ENCODE results near the gene CFAP210. TPM values are rescaled to one million over a fixed set of nuclear protein-coding genes. Genes with fewer than 3 reads are reported as not detected.

Gene CFAP210
- total and polyA plus RNA-seq, 2 donors (not counting 1 experiment from before 2014, with no cell fraction given), result not detected

- TF ChIP-seq EZH2 (IDR thresholded peaks at IDR 0.05; ENCODE audit: low read length, missing control alignments) (no peak), CTCF (conservative IDR thresholded peaks at IDR 0.05 in 1 of 2, IDR thresholded peaks at IDR 0.05 in 1 of 2; ENCODE audit: low read depth in 1 of 2, low read length in 2 of 2) (no peak)
- no peak for DNase-seq (ENCODE audit: low read depth in 2 of 2)
- no peak overlapping the region for H3K4me3 ChIP-seq (replicated peaks in 1 of 4; ENCODE audit: control extremely low read depth in 1 of 4, insufficient read depth in 1 of 4, low read depth in 3 of 4, low read length in 4 of 4)
- H3K27ac ChIP-seq (ENCODE audit: insufficient read depth, low read length), result no peak overlapping the region
- no peaks in the 10 kb centered on the region for H3K4me1 ChIP-seq (ENCODE audit: control insufficient read depth, extremely low read depth, insufficient read depth, low read length)
- no peak overlapping the region for H3K9ac ChIP-seq (ENCODE audit: insufficient read depth, low read length)
- no peak overlapping the region for H2AFZ ChIP-seq (ENCODE audit: low read length)
- H3K79me2 ChIP-seq (ENCODE audit: control insufficient read depth, insufficient read depth, low read length), result no peaks in the 10 kb centered on the region
- H3K9me3 ChIP-seq (ENCODE audit: control insufficient read depth, insufficient read depth, low read depth, low read length), result no peaks in the 10 kb centered on the region
- no peaks in the 10 kb centered on the region for H4K20me1 ChIP-seq (ENCODE audit: control insufficient read depth, extremely low read depth, insufficient read depth, low read length)
- H3K4me2 ChIP-seq (ENCODE audit: extremely low read depth, insufficient read depth, low read length), result no peak overlapping the region
- H3K27me3 ChIP-seq (ENCODE audit: control insufficient read depth, insufficient read depth, low read length), result peaks cover 2% of the 10 kb centered on the region
- no peaks in the 10 kb centered on the region for H3K36me3 ChIP-seq (ENCODE audit: control insufficient read depth, insufficient read depth, low read length)
Observed at GRCh38 chr2:169661265-169661664, 32.9 kb downstream of the CFAP210 start.

DNA sequence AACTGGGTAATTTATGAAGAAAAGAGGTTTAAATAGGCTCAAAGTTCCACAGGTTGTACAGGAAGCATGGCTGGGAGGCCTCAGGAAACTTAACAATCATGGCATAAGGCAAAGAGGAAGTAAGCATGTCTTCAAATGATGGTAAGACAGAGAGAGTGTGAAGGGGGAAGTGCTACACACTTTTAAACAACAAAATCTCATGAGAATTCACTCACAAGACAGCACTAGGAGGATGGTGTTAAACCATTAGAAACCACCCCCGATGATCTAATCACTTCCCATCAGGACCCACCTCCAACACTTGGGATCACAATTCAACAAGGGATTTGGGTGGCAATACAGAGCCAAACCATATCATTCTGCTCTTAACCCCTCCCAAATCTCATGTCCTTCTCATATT is 34.9 kb downstream of the CFAP210 start:
- Histone ChIP-seq H3K27me3 (ENCODE audit: control insufficient read depth, insufficient read depth, low read length) (peaks cover 2% of the 10 kb centered on the region), H3K4me3 (replicated peaks in 1 of 4; ENCODE audit: control extremely low read depth in 1 of 4, insufficient read depth in 1 of 4, low read depth in 3 of 4, low read length in 4 of 4) (no peak overlapping the region), H2AFZ (ENCODE audit: low read length) (no peak overlapping the region), H3K4me2 (ENCODE audit: extremely low read depth, insufficient read depth, low read length) (no peak overlapping the region), H3K4me1 (ENCODE audit: control insufficient read depth, extremely low read depth, insufficient read depth, low read length) (no peaks in the 10 kb centered on the region), H3K79me2 (ENCODE audit: control insufficient read depth, insufficient read depth, low read length) (no peaks in the 10 kb centered on the region), H3K9ac (ENCODE audit: insufficient read depth, low read length) (no peak overlapping the region), H3K36me3 (ENCODE audit: control insufficient read depth, insufficient read depth, low read length) (no peaks in the 10 kb centered on the region), H3K27ac (ENCODE audit: insufficient read depth, low read length) (no peak overlapping the region), H4K20me1 (ENCODE audit: control insufficient read depth, extremely low read depth, insufficient read depth, low read length) (no peaks in the 10 kb centered on the region), H3K9me3 (ENCODE audit: control insufficient read depth, insufficient read depth, low read depth, low read length) (no peaks in the 10 kb centered on the region)
- DNase-seq (ENCODE audit: low read depth in 2 of 2), result no peak
- TF ChIP-seq CTCF (conservative IDR thresholded peaks at IDR 0.05 in 1 of 2, IDR thresholded peaks at IDR 0.05 in 1 of 2; ENCODE audit: low read depth in 1 of 2, low read length in 2 of 2) (no peak), EZH2 (IDR thresholded peaks at IDR 0.05; ENCODE audit: low read length, missing control alignments) (no peak)

DNA sequence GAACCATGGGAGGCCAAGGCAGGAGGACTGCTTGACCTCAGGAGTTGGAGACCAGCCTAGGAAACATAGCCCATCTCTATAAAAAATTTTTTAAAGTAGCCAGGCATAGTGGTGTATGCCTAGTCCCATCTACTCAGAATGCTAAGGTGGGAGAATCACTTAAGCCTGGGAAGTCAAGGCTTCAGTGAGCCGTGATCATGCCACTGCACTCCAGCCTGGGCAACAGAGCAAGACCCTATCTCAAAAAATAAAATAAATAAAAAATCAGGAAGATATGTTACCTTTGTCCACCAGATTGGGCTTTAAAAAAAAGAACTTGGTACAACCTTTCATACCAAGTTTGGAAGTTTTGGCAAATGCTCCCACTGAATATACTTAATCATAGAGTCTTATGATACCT is 35.3 kb downstream of the CFAP210 start:
- Histone ChIP-seq H2AFZ (ENCODE audit: low read length) (no peak overlapping the region), H3K79me2 (ENCODE audit: control insufficient read depth, insufficient read depth, low read length) (no peaks in the 10 kb centered on the region), H3K4me3 (replicated peaks in 1 of 4; ENCODE audit: control extremely low read depth in 1 of 4, insufficient read depth in 1 of 4, low read depth in 3 of 4, low read length in 4 of 4) (no peak overlapping the region), H3K4me1 (ENCODE audit: control insufficient read depth, extremely low read depth, insufficient read depth, low read length) (no peaks in the 10 kb centered on the region), H3K27me3 (ENCODE audit: control insufficient read depth, insufficient read depth, low read length) (peaks cover 2% of the 10 kb centered on the region), H3K9ac (ENCODE audit: insufficient read depth, low read length) (no peak overlapping the region), H3K27ac (ENCODE audit: insufficient read depth, low read length) (no peak overlapping the region), H3K9me3 (ENCODE audit: control insufficient read depth, insufficient read depth, low read depth, low read length) (no peaks in the 10 kb centered on the region), H4K20me1 (ENCODE audit: control insufficient read depth, extremely low read depth, insufficient read depth, low read length) (no peaks in the 10 kb centered on the region), H3K36me3 (ENCODE audit: control insufficient read depth, insufficient read depth, low read length) (no peaks in the 10 kb centered on the region), H3K4me2 (ENCODE audit: extremely low read depth, insufficient read depth, low read length) (no peak overlapping the region)
- no peak for DNase-seq (ENCODE audit: low read depth in 2 of 2)
- TF ChIP-seq CTCF (conservative IDR thresholded peaks at IDR 0.05 in 1 of 2, IDR thresholded peaks at IDR 0.05 in 1 of 2; ENCODE audit: low read depth in 1 of 2, low read length in 2 of 2), result no peak

Data from fibroblast of lung (primary cell).